SK-N-SH treated with all-trans-retinoic acid at 6 μM for 48 hours (cell line): ENCODE results near the gene PDZD2.

Experiments
- CSDC2 ChIP-seq: fragments of 250-450 bp; sonication (Bioruptor Pico); IDR thresholded peaks from 2 replicates; pipeline ENCODE4 v1.5.0; 2020; ENCODE audit warnings: mild to moderate bottlenecking, moderate library complexity
- TCF4 ChIP-seq: fragments of 250-450 bp; sonication (Bioruptor Pico); IDR thresholded peaks from 2 replicates; pipeline ENCODE4 v1.8.0; 2021; ENCODE audit warnings: mild to moderate bottlenecking, moderate library complexity, borderline replicate concordance
- ZNF8 ChIP-seq: fragments of 450-650 bp; formaldehyde crosslinking; IDR thresholded peaks from 2 replicates; pipeline ENCODE4 v1.5.0; 2020; ENCODE audit warnings: mild to moderate bottlenecking, moderate library complexity

GRCh38 chr5:31614151-31615020 lies 24.5 kb upstream of the PDZD2 start:
- TF ChIP-seq ZNF8 (CRISPR knock-in tag): no peak
- no peak for TF ChIP-seq TCF4 (CRISPR knock-in tag)
- no peak for TF ChIP-seq CSDC2 (CRISPR knock-in tag)
